ENCODE measurements around the gene RANBP1.

Gene RANBP1

GRCh38 chr22:20108757-20109230 lies 7.1 kb upstream of the RANBP1 start:
- H3K36me3 ChIP-seq = peaks cover 99% of the 10 kb centered on the region
- H3K4me3 ChIP-seq = no peak overlapping the region
- peaks cover 87% of the 10 kb centered on the region for H4K20me1 ChIP-seq
- no peak overlapping the region for H3K4me2 ChIP-seq
- H3K4me1 ChIP-seq = peaks cover 18% of the 10 kb centered on the region
- H3K9ac ChIP-seq = no peak overlapping the region
- no peaks in the 10 kb centered on the region for H3K9me3 ChIP-seq
- H3K27ac ChIP-seq = no peak overlapping the region
- no peaks in the 10 kb centered on the region for H3K27me3 ChIP-seq
- TF ChIP-seq Cebpa-rat (IDR thresholded peaks at IDR 0.05) = no peak

DNA sequence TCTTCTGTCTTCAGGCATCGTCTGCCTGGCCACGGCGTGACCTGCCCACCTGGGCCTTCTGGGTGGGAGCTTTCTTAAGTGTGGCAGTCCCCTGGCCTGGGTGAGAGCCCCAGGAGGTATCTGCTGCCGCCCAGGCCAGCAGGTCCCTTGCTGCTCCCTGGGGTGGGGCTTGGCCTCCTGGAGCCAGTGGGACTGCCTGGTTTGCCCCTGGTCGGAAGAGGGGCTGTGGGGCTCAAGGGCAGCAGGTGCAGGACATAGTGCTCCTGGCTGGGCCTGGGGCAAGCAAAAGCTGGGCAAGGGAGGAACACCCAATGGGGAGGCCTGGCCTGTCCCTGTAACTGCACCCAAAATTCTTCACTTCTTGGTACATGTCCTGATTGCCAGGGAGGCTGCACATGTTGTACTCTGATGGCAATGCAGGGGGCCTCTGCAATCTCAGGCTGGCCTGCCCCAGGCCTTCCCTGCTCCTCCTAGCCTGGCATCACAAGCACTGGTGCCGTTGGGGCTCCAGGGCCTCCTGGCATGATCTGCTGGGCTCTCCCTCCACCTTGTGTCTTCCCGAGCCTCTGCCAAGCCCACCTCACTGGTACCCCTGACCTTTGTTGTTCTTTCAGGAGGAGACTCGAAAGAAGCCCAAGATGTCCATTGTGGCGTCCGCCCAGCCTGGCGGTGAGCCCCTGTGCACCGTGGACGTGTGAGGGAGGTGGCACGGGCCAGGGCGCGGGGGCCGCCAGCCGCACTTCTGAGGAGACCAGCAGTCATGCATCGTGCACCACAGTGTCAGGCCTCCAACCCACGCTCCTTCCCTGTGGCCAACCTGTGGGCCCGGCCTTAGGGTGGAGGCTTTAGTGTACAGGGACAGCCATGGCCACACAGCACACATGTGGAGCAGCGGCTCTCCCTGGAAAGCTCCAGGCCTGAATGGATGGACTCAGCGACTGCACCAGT lies 6.2 kb upstream of the RANBP1 start:
- no peak overlapping the region for H3K27ac ChIP-seq
- peaks cover 18% of the 10 kb centered on the region for H3K4me1 ChIP-seq
- no peaks in the 10 kb centered on the region for H3K27me3 ChIP-seq
- H3K4me3 ChIP-seq = no peak overlapping the region
- peaks cover 99% of the 10 kb centered on the region for H3K36me3 ChIP-seq
- H3K9me3 ChIP-seq = no peaks in the 10 kb centered on the region
- H3K9ac ChIP-seq = no peak overlapping the region
- TF ChIP-seq Cebpa-rat (IDR thresholded peaks at IDR 0.05) = no peak
- H4K20me1 ChIP-seq = peaks cover 89% of the 10 kb centered on the region
- no peak overlapping the region for H3K4me2 ChIP-seq

- Histone ChIP-seq H3K27me3 (no peaks in the 10 kb centered on the region), H3K4me1 (peaks cover 20% of the 10 kb centered on the region), H3K36me3 (peaks cover 99% of the 10 kb centered on the region), H3K9ac (no peak overlapping the region), H3K9me3 (no peaks in the 10 kb centered on the region), H3K4me2 (no peak overlapping the region), H3K27ac (no peak overlapping the region), H3K4me3 (no peak overlapping the region), H4K20me1 (peaks cover 89% of the 10 kb centered on the region)
- TF ChIP-seq Cebpa-rat (IDR thresholded peaks at IDR 0.05) = no peak
Observed at GRCh38 chr22:20110359-20110985, 5.4 kb upstream of the RANBP1 start.

- Histone ChIP-seq H3K9me3 (no peaks in the 10 kb centered on the region), H3K4me1 (peaks cover 27% of the 10 kb centered on the region), H3K27me3 (no peaks in the 10 kb centered on the region), H3K36me3 (peaks cover 99% of the 10 kb centered on the region), H3K4me2 (peak overlapping the region; percentile 43; the same call in 1 of the 2 replicates), H3K27ac (peak overlapping the region; percentile 18; the same call in 1 of the 2 replicates), H3K4me3 (no peak overlapping the region), H3K9ac (no peak overlapping the region), H4K20me1 (peaks cover 88% of the 10 kb centered on the region)
- no peak for TF ChIP-seq Cebpa-rat (IDR thresholded peaks at IDR 0.05)
Observed at GRCh38 chr22:20111045-20111688, 4.7 kb upstream of the RANBP1 start.

DNA sequence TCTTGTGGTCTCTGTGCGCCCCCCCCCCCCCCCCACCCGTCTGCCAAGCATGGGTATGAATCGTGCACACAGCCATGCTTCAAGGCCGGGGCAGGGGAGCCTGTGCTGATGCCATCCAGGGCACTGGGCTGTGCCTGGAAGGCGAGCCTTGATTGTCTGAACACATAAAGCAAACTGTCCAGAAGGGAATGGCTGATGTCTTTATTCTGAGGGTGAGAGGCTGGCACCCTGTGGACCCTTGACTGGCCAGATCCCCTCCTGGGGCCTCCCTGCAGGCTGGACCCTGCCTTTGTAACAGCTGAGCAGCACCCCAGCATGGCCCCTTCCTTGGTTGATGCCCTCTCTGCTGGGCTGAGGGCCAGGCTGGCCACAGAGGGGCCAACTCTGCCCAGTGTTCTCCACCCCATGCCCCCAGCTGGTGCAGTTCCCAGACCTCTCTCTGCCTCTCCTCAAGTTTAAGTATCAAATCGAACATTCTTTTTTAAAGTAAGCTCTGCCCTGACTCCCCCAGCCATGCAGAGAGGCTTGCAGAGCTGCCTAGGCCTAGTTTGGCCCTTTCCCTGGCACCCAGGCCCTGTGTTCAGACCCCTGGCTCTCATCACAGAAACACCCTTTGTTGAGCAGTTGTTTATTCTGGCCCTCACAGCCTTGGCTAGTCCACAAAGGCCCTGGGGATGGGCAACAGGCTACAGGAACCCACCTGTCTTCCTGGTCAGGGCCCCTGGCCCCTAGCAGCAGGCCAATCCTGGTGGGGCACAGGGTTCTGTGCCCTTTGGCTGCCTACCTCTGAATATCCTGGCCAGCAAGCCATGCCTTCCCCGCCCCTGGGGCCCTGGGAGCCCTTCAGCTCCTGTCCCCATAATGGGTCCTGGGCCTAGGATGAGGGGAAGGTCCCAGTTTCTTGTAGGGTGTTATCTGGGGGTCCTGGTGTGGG lies 3.9 kb upstream of the RANBP1 start:
- peak overlapping the region; percentile 64 for H3K27ac ChIP-seq

GRCh38 chr22:20112623-20113511 lies 3.0 kb upstream of the RANBP1 start:
- Histone ChIP-seq H3K27me3 (no peaks in the 10 kb centered on the region), H3K4me1 (peaks cover 30% of the 10 kb centered on the region), H3K36me3 (peaks cover 83% of the 10 kb centered on the region), H4K20me1 (peaks cover 73% of the 10 kb centered on the region), H3K27ac (peak overlapping the region; percentile 64; the same call in 1 of the 2 replicates), H3K4me3 (no peak overlapping the region), H3K4me2 (no peak overlapping the region), H3K9me3 (no peaks in the 10 kb centered on the region), H3K9ac (peak overlapping the region; percentile 54)
- no peak for TF ChIP-seq Cebpa-rat (IDR thresholded peaks at IDR 0.05)

More for the DNA sequence above, 3.9 kb upstream of the RANBP1 start:
- peaks cover 92% of the 10 kb centered on the region for H3K36me3 ChIP-seq
- H3K4me1 ChIP-seq = peaks cover 30% of the 10 kb centered on the region
- H3K9me3 ChIP-seq = no peaks in the 10 kb centered on the region
- H4K20me1 ChIP-seq = peaks cover 80% of the 10 kb centered on the region
- peak overlapping the region; percentile 43 for H3K4me2 ChIP-seq
- H3K4me3 ChIP-seq = no peak overlapping the region
- peak overlapping the region; percentile 54 for H3K9ac ChIP-seq
- H3K27me3 ChIP-seq = no peaks in the 10 kb centered on the region
- no peak for TF ChIP-seq Cebpa-rat (IDR thresholded peaks at IDR 0.05)

DNA sequence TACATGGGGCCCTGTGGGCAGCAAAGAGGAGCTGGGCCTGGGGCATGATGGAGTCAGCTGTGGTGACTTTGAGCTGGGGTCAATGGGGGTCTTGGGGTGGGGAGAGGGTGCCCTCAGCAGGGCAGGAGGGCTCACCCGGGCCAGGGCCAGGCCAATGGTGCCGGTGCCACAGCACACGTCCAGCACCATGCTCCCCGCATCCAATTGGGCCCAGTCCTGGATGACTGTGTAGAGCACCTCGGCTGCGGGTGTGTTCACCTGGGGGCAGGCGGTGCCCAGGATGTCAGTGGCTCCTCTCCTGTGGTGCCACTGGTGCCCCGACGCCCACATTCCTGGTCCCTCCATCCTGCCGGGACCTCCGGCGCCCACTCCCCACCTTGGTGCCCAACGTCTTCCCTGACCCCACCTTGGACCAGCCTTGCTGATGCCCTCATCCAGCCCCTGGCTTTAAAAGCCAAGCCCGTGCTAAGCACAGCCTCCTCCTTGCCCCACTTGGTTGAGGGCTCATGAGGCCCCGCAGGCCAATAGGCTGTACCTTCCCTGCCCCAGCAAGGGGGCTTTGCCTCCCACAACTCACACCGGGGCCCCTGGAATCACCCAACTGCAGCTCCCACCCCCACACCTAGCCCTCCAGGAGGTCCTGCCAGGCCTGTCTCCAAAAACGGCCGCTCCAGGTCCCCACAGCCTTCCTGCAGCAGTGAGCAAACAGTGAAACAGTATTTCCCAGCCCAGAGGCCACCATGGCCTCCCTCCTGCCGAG lies 2.2 kb upstream of the RANBP1 start:
- H3K27me3 ChIP-seq = no peaks in the 10 kb centered on the region
- no peak overlapping the region for H3K4me3 ChIP-seq
- H3K9ac ChIP-seq = 0 out of 2 replicates have a peak overlapping the region, but pooled peaks have one; percentile 15
- H3K27ac ChIP-seq = no peak overlapping the region
- H3K36me3 ChIP-seq = peaks cover 77% of the 10 kb centered on the region
- H3K4me2 ChIP-seq = no peak overlapping the region
- H3K4me1 ChIP-seq = peaks cover 34% of the 10 kb centered on the region
- peaks cover 72% of the 10 kb centered on the region for H4K20me1 ChIP-seq
- no peak for TF ChIP-seq Cebpa-rat (IDR thresholded peaks at IDR 0.05)
- no peaks in the 10 kb centered on the region for H3K9me3 ChIP-seq

All from BLaER1 (cell line).